ENCODE results near the gene RTL1.

DNA sequence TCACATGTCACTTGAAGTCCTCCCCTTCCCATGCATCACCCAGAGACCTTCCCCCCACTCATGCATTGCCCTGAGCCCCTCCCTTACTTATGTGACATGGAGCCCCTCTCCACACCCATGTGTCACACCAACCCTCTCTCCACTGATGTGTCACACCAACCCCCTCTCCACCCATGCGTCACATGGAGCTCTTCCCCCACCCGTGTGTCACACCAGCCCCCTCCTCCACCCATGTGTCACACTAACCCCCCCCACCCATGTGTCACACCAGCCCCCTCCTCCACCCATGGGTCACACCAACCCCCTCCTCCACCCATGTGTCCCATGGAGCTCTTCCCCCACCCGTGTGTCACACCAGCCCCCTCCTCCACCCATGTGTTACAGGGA lies 30.4 kb downstream of the RTL1 start:
- TF ChIP-seq RAD21 (IDR thresholded peaks at IDR 0.05; ENCODE audit: low read length) (no peak), RCOR1 (IDR thresholded peaks at IDR 0.05; ENCODE audit: low read length) (no peak), CTCF (IDR thresholded peaks at IDR 0.05) (no peak), YY1 (IDR thresholded peaks at IDR 0.05; ENCODE audit: low read depth) (no peak), POLR2AphosphoS5 (IDR thresholded peaks at IDR 0.05; ENCODE audit: low read depth, low read length) (no peak), CHD2 (IDR thresholded peaks at IDR 0.05; ENCODE audit: low read length, partially characterized antibody) (no peak)
- TF ChIP-seq, protein P1, sequence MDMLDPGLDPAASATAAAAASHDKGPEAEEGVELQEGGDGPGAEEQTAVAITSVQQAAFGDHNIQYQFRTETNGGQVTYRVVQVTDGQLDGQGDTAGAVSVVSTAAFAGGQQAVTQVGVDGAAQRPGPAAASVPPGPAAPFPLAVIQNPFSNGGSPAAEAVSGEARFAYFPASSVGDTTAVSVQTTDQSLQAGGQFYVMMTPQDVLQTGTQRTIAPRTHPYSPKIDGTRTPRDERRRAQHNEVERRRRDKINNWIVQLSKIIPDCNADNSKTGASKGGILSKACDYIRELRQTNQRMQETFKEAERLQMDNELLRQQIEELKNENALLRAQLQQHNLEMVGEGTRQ (IDR thresholded peaks at IDR 0.05; ENCODE audit: borderline replicate concordance, low read depth, low read length) = no peak
